HCT116 (cell line): ENCODE data around the gene MRPS21.

Source experiments
- CEBPB ChIP-seq: IDR thresholded peaks from 2 replicates; pipeline ENCODE4 v1.6.1; 2012; ENCODE audit warnings: low read depth
- EZH2 ChIP-seq: fragments of 200-600 bp; sonication (generic); IDR thresholded peaks from 2 replicates; pipeline ENCODE4 v1.6.1; 2017; ENCODE audit warnings: antibody characterized with exemption, mixed run types
- JUND ChIP-seq: IDR thresholded peaks from 2 replicates; pipeline ENCODE4 v1.6.1; 2012
- POLR2A ChIP-seq: IDR thresholded peaks from 2 replicates; pipeline ENCODE4 v1.7.0; 2011; ENCODE audit warnings: borderline replicate concordance; ENCODE audit not compliant: insufficient read depth, insufficient read length; ENCODE audit errors: extremely low read depth
- POLR2AphosphoS5 ChIP-seq: IDR thresholded peaks from 2 replicates; pipeline ENCODE4 v1.6.1; 2011; ENCODE audit warnings: mild to moderate bottlenecking, low read depth, low read length, moderate library complexity
- RAD21 ChIP-seq: IDR thresholded peaks from 2 replicates; pipeline ENCODE4 v1.6.1; 2012; ENCODE audit warnings: low read depth, mild to moderate bottlenecking
- SP1 ChIP-seq: IDR thresholded peaks from 2 replicates; pipeline ENCODE4 v1.6.1; 2012; ENCODE audit warnings: low read depth
- ZFX ChIP-seq: fragments of 450-650 bp; IDR thresholded peaks from 2 replicates; pipeline ENCODE4 v1.6.1; 2017
- TF ChIP-seq, protein P1 (sequence below), 3 experiments: fragments of 200-600 bp in 1 of 3; sonication (generic) in 1 of 3; IDR thresholded peaks in 2 of 3; conservative IDR thresholded peaks in 1 of 3; 2 replicates each; pipeline ENCODE4 v1.5.1; 2012 to 2017; ENCODE audit warnings: low read depth in 2 of 3, low read length in 2 of 3, antibody characterized with exemption in 1 of 3, borderline replicate concordance in 1 of 3, control low read depth in 1 of 3, mild to moderate bottlenecking in 1 of 3, mixed read lengths in 1 of 3, mixed run types in 1 of 3, moderate library complexity in 1 of 3; ENCODE audit not compliant: insufficient read depth in 1 of 3
- TF ChIP-seq, protein P2 (sequence below): IDR thresholded peaks from 2 replicates; pipeline ENCODE4 v1.6.1; 2011; ENCODE audit warnings: mild to moderate bottlenecking, low read length, moderate library complexity; ENCODE audit not compliant: insufficient replicate concordance; ENCODE audit errors: extremely low read depth
- TF ChIP-seq, protein P3 (sequence below): IDR thresholded peaks from 2 replicates; pipeline ENCODE4 v1.6.1; 2012
- TF ChIP-seq, protein P4 (sequence below): IDR thresholded peaks from 2 replicates; pipeline ENCODE4 v1.6.1; 2012

DNA sequence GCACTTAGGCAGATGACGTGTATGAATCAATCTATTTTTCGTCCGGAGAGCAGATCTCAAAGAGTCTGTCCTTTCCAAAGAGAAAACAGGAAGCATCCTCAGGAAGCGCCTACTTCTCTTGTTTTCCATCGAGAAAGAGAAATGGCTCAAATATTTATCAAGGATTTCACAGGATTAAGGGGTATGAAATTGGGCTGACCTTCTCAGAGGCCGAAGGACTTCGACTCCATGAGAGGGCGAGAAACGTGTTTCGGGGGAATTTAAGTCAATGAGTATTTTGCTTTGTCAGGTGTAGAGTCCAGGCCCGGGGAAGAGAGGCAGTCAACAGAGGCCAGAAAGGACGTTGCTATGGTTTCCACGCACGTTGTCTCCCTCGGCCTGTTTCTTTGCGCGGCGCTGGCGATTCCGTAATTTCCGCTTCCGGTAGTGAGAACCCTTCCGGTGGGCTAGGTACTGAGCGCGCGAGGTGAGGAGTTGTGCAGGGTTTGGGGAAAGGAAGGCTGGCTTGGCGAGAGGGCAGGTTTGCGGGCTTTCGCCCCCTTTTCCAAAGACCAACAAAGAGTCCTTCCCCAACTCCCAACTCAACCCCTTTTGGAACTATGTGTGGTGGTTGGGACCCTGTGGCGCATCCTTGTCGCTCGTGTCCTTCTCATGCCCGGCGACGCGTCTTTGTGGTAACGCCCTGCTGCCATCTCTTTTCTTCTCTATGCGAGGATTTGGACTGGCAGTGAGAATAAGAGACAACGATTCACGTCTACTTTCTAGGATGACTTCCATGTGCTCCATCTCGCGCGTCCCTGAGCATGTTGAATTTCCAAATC is at the start of gene MRPS21:
- no peak for TF ChIP-seq CEBPB
- TF ChIP-seq, protein P1, sequence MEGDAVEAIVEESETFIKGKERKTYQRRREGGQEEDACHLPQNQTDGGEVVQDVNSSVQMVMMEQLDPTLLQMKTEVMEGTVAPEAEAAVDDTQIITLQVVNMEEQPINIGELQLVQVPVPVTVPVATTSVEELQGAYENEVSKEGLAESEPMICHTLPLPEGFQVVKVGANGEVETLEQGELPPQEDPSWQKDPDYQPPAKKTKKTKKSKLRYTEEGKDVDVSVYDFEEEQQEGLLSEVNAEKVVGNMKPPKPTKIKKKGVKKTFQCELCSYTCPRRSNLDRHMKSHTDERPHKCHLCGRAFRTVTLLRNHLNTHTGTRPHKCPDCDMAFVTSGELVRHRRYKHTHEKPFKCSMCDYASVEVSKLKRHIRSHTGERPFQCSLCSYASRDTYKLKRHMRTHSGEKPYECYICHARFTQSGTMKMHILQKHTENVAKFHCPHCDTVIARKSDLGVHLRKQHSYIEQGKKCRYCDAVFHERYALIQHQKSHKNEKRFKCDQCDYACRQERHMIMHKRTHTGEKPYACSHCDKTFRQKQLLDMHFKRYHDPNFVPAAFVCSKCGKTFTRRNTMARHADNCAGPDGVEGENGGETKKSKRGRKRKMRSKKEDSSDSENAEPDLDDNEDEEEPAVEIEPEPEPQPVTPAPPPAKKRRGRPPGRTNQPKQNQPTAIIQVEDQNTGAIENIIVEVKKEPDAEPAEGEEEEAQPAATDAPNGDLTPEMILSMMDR (IDR thresholded peaks at IDR 0.05 in 2 of 3, conservative IDR thresholded peaks at IDR 0.05 in 1 of 3; ENCODE audit: borderline replicate concordance in 1 of 3, insufficient read depth in 1 of 3, low read depth in 2 of 3, low read length in 2 of 3), result no peak
- TF ChIP-seq POLR2A, result peak; percentile 88
- no peak for TF ChIP-seq EZH2
- TF ChIP-seq, protein P2, sequence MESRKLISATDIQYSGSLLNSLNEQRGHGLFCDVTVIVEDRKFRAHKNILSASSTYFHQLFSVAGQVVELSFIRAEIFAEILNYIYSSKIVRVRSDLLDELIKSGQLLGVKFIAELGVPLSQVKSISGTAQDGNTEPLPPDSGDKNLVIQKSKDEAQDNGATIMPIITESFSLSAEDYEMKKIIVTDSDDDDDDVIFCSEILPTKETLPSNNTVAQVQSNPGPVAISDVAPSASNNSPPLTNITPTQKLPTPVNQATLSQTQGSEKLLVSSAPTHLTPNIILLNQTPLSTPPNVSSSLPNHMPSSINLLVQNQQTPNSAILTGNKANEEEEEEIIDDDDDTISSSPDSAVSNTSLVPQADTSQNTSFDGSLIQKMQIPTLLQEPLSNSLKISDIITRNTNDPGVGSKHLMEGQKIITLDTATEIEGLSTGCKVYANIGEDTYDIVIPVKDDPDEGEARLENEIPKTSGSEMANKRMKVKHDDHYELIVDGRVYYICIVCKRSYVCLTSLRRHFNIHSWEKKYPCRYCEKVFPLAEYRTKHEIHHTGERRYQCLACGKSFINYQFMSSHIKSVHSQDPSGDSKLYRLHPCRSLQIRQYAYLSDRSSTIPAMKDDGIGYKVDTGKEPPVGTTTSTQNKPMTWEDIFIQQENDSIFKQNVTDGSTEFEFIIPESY, result no peak
- TF ChIP-seq SP1, result no peak
- no peak for TF ChIP-seq JUND
- TF ChIP-seq RAD21, result no peak
- peak; percentile 34; the same call in 1 of the 2 replicates for TF ChIP-seq ZFX
- peak; percentile 98 for TF ChIP-seq POLR2AphosphoS5
- TF ChIP-seq, protein P3, sequence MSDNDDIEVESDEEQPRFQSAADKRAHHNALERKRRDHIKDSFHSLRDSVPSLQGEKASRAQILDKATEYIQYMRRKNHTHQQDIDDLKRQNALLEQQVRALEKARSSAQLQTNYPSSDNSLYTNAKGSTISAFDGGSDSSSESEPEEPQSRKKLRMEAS, result peak; percentile 93
- TF ChIP-seq, protein P4, sequence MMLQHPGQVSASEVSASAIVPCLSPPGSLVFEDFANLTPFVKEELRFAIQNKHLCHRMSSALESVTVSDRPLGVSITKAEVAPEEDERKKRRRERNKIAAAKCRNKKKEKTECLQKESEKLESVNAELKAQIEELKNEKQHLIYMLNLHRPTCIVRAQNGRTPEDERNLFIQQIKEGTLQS, result no peak
